Keratinocyte (primary cell): ENCODE results near the gene NR1I2.

Source experiments
- CTCF ChIP-seq, 3 experiments: IDR thresholded peaks in 1 of 3; conservative IDR thresholded peaks in 1 of 3; optimal IDR thresholded peaks in 1 of 3; 2 replicates in 2 of 3; 3 replicates in 1 of 3; pipeline versions ENCODE3 to v1.5.1; 2011; ENCODE audit warnings: low read length in 3 of 3, mild to moderate bottlenecking in 3 of 3, moderate library complexity in 2 of 3, control low read depth in 1 of 3, inconsistent platforms in 1 of 3; ENCODE audit not compliant: insufficient read depth in 2 of 3; ENCODE audit errors: extremely low read depth in 1 of 3
- EZH2 ChIP-seq: IDR thresholded peaks from one replicate; pipeline ENCODE4 v1.6.1; 2012; ENCODE audit warnings: inconsistent platforms, mild to moderate bottlenecking, low read length, moderate library complexity

- TF ChIP-seq CTCF (optimal IDR thresholded peaks at IDR 0.05 in 1 of 3, IDR thresholded peaks at IDR 0.05 in 1 of 3, conservative IDR thresholded peaks at IDR 0.05 in 1 of 3; ENCODE audit: extremely low read depth in 1 of 3, insufficient read depth in 2 of 3, low read length in 3 of 3) (no peak), EZH2 (no peak)
Observed at GRCh38 chr3:119763466-119763865, 18.4 kb upstream of the NR1I2 start.
